ENCODE data around the gene SCTR.

GRCh38 chr2:119478978-119479295 lies 45.3 kb downstream of the SCTR start:
- no peak for TF ChIP-seq CTCF (IDR thresholded peaks at IDR 0.05)
- no peak for TF ChIP-seq POLR2AphosphoS5 (IDR thresholded peaks at IDR 0.05; ENCODE audit: low read depth, low read length)

All from Panc1 (cell line).